ENCODE results near the gene BCO1. TPM values are rescaled to one million over a fixed set of nuclear protein-coding genes. Genes with fewer than 3 reads are reported as not detected.

BCO1 gene
- total RNA-seq, 2 experiments from 2014 or later, result not detected

DNA sequence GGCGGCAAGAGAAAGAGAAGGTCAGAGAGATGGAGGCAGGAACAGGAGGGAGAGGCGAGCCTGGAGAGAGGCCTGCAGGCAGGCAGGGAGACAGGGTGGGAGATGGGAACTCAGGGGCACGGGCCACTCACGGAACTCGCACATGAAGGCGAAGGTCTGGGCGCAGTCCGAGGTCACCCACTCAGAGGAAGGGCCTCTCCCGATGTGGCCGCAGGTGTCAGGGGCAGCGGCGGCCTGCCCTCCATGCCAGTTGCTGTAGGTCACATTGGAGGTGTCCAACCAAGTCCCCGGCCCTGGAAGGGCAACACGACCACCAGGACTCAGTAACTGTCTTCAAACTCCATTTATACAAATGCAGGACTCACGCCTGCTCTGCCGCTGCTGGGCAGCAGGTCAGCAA, 22.4 kb upstream of the BCO1 start:
- H3K9me2 ChIP-seq (ENCODE audit: insufficient read depth, low read length), result no peaks in the 10 kb centered on the region
- no peak overlapping the region for H3K27ac ChIP-seq (ENCODE audit: low read depth, low read length, poor library complexity, severe bottlenecking)
- TF ChIP-seq, protein P1, sequence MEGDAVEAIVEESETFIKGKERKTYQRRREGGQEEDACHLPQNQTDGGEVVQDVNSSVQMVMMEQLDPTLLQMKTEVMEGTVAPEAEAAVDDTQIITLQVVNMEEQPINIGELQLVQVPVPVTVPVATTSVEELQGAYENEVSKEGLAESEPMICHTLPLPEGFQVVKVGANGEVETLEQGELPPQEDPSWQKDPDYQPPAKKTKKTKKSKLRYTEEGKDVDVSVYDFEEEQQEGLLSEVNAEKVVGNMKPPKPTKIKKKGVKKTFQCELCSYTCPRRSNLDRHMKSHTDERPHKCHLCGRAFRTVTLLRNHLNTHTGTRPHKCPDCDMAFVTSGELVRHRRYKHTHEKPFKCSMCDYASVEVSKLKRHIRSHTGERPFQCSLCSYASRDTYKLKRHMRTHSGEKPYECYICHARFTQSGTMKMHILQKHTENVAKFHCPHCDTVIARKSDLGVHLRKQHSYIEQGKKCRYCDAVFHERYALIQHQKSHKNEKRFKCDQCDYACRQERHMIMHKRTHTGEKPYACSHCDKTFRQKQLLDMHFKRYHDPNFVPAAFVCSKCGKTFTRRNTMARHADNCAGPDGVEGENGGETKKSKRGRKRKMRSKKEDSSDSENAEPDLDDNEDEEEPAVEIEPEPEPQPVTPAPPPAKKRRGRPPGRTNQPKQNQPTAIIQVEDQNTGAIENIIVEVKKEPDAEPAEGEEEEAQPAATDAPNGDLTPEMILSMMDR (conservative IDR thresholded peaks at IDR 0.05; ENCODE audit: low read length), result no peak
- TF ChIP-seq EZH2phosphoT487 (IDR thresholded peaks at IDR 0.05; ENCODE audit: borderline replicate concordance, low read depth, low read length), result no peak
- H3K79me2 ChIP-seq (ENCODE audit: insufficient read depth, low read depth, low read length), result no peaks in the 10 kb centered on the region
- H3K4me1 ChIP-seq (ENCODE audit: insufficient read depth, low read length, poor library complexity, severe bottlenecking), result no peaks in the 10 kb centered on the region
- ChIA-PET CTCF (ENCODE audit: unreplicated experiment) (no interaction called here), POLR2A (no interaction called here)
- intact Hi-C loops (cut with micrococcal nuclease; ENCODE audit: unreplicated experiment), result loop anchor here (10.0 kb wide), 1 partner anchor 181 kb away; the partner anchor contains the start of gene ATMIN
- no peaks in the 10 kb centered on the region for H3K36me3 ChIP-seq (ENCODE audit: insufficient read depth, low read length)
- BruUV-seq (replicated peaks), result no TSS peak
- H4K20me1 ChIP-seq (ENCODE audit: insufficient read depth, low read length), result no peaks in the 10 kb centered on the region
- no peaks in the 10 kb centered on the region for H3K9me3 ChIP-seq (ENCODE audit: low read length)
- DNase-seq (ENCODE audit: low spot score), result no peak
- no peak overlapping the region for H3K4me3 ChIP-seq (ENCODE audit: low read depth, low read length, poor library complexity, severe bottlenecking)
- no peak overlapping the region for H3K4me2 ChIP-seq (ENCODE audit: low read length)
- H2AFZ ChIP-seq (ENCODE audit: low read length), result no peak overlapping the region

DNA sequence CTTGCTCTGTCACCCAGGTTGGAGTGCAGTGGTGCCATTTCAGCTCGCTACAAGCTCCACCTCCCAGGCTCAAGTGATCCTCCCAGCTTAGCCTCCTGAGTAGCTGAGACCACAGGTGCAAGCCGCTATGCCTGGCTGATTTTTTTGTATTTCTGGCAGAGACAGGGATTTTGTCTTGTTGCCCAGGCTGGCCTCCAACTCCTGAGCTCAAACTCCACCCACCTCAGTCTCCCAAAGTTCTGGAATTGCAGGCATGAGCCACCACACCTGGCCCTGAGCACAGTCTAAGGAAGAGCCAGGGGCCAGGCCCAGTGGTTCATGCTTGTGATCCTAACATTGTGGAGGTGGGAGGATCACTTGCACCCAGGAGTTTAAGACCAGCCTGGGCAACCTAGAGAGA, 21.8 kb upstream of the BCO1 start:
- Histone ChIP-seq H3K9me3 (ENCODE audit: low read length) (no peaks in the 10 kb centered on the region), H3K79me2 (ENCODE audit: insufficient read depth, low read depth, low read length) (no peaks in the 10 kb centered on the region), H3K4me3 (ENCODE audit: low read depth, low read length, poor library complexity, severe bottlenecking) (no peak overlapping the region), H3K27ac (ENCODE audit: low read depth, low read length, poor library complexity, severe bottlenecking) (no peak overlapping the region), H3K9me2 (ENCODE audit: insufficient read depth, low read length) (no peaks in the 10 kb centered on the region), H2AFZ (ENCODE audit: low read length) (no peak overlapping the region), H3K36me3 (ENCODE audit: insufficient read depth, low read length) (no peaks in the 10 kb centered on the region), H3K4me1 (ENCODE audit: insufficient read depth, low read length, poor library complexity, severe bottlenecking) (no peaks in the 10 kb centered on the region), H4K20me1 (ENCODE audit: insufficient read depth, low read length) (no peaks in the 10 kb centered on the region), H3K4me2 (ENCODE audit: low read length) (no peak overlapping the region)
- TF ChIP-seq, protein P1 (conservative IDR thresholded peaks at IDR 0.05; ENCODE audit: low read length), result no peak
- TF ChIP-seq EZH2phosphoT487 (IDR thresholded peaks at IDR 0.05; ENCODE audit: borderline replicate concordance, low read depth, low read length), result no peak
- intact Hi-C loops (cut with micrococcal nuclease; ENCODE audit: unreplicated experiment), result loop anchor here (10.0 kb wide), 1 partner anchor 182 kb away; the partner anchor contains the start of gene ATMIN
- CTCF ChIA-PET (ENCODE audit: unreplicated experiment), result no interaction called here
- BruUV-seq (replicated peaks), result no TSS peak
- DNase-seq (ENCODE audit: low spot score), result no peak
- POLR2A ChIA-PET, result interaction anchor here (0.7 kb wide), 1 partner anchor 46 kb away, joined by 3 read pairs; no protein-coding TSS in a partner anchor

DNA sequence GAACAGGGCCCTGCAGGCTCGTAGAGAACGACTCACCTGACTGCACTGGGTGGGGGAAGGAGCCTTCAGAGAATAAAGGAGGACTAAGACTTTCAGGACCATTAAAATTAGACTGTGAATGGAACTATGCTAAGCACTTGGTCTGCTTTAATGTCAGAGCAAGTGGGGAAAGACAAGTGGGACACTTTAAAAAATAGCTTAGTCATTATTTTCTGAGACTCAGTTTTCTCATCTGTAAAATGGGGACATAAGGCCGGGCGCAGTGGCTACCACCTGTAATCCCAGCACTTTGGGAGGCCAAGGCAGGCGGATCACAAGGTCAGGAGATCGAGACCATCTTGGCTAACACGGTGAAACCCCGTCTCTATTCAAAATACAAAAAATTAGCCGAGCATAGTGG, 19.3 kb upstream of the BCO1 start:
- Histone ChIP-seq H2AFZ (ENCODE audit: low read length) (no peak overlapping the region), H3K27ac (ENCODE audit: low read depth, low read length, poor library complexity, severe bottlenecking) (no peak overlapping the region), H4K20me1 (ENCODE audit: insufficient read depth, low read length) (no peaks in the 10 kb centered on the region), H3K9me3 (ENCODE audit: low read length) (no peaks in the 10 kb centered on the region), H3K9me2 (ENCODE audit: insufficient read depth, low read length) (no peaks in the 10 kb centered on the region), H3K4me2 (ENCODE audit: low read length) (no peak overlapping the region), H3K36me3 (ENCODE audit: insufficient read depth, low read length) (no peaks in the 10 kb centered on the region), H3K79me2 (ENCODE audit: insufficient read depth, low read depth, low read length) (no peaks in the 10 kb centered on the region), H3K4me1 (ENCODE audit: insufficient read depth, low read length, poor library complexity, severe bottlenecking) (no peaks in the 10 kb centered on the region), H3K4me3 (ENCODE audit: low read depth, low read length, poor library complexity, severe bottlenecking) (no peak overlapping the region)
- no TSS peak for BruUV-seq (replicated peaks)
- CTCF ChIA-PET (ENCODE audit: unreplicated experiment), result no interaction called here
- POLR2A ChIA-PET, result no interaction called here
- TF ChIP-seq, protein P1 (conservative IDR thresholded peaks at IDR 0.05; ENCODE audit: low read length), result no peak
- TF ChIP-seq EZH2phosphoT487 (IDR thresholded peaks at IDR 0.05; ENCODE audit: borderline replicate concordance, low read depth, low read length), result no peak
- no peak for DNase-seq (ENCODE audit: low spot score)
- intact Hi-C loops (cut with micrococcal nuclease; ENCODE audit: unreplicated experiment), result loop anchor here (10.0 kb wide), 1 partner anchor 184 kb away; the partner anchor contains the start of gene ATMIN
